K562 (cell line): ENCODE measurements around the gene LRMDA. TPM values are rescaled to one million over a fixed set of nuclear protein-coding genes. Genes with fewer than 3 reads are reported as not detected.

Experiments used
- ATAC-seq: fragments of 200-7000 bp; cut with Tn5 transposase; 3 replicates; pipeline ENCODE4 v1.9.1; 2020; ENCODE audit warnings: moderate library complexity
- BruUV-seq: library from RNA; stranded (reverse); fragments of 400-500 nt; replicated peaks from 2 replicates; lab custom pipeline; 2021; lab: Mats Ljungman, UMichigan
- CTCF ChIA-PET: fragments of 300-600 bp; formaldehyde crosslinking; extraction: SDS; loops from one replicate; lab custom pipeline; 2021; ENCODE audit warnings: low intra/inter-chr PET ratio; lab: Yijun Ruan, JAX
- POLR2A ChIA-PET: fragments of 300-600, 350-650 bp; sonication (Branson Sonifier 250); formaldehyde crosslinking; extraction: SDS; loops from one replicate; lab custom pipeline; 2021; ENCODE audit warnings: antibody characterized with exemption, inconsistent platforms; lab: Yijun Ruan, JAX
- DNase-seq, 4 experiments: peaks; one replicate each; pipeline versions ENCODE4 v3.0.0 to v3.0.0-alpha.2; 2011 to 2018; ENCODE audit warnings: low spot score in 3 of 4, mixed read lengths in 3 of 4; ENCODE audit errors: extremely low read depth in 1 of 4
- FAIRE-seq: peaks from 2 replicates; lab custom pipeline; 2011; peaks lifted over from hg19 to GRCh38; lab: Jason Lieb, UNC
- H2AFZ ChIP-seq: 2 replicates; pipeline ENCODE4 v1.6.0; 2011; ENCODE audit warnings: low read depth, low read length, control low read depth, inconsistent platforms
- H3K27ac ChIP-seq: fragments of 200-600 bp; 3 replicates; pipeline ENCODE4 v1.8.0; 2011; ENCODE audit warnings: low read depth, mild to moderate bottlenecking, control low read depth, inconsistent platforms, low read length, moderate library complexity, mixed read lengths; ENCODE audit errors: extremely low read depth
- H3K27me3 ChIP-seq, 2 experiments: fragments of 300-600 bp in 1 of 2; 2 replicates in 1 of 2; 3 replicates in 1 of 2; pipeline versions ENCODE4 v1.6.0 to v1.8.0; 2011; ENCODE audit warnings: inconsistent platforms in 2 of 2, low read length in 2 of 2, mild to moderate bottlenecking in 1 of 2, mixed read lengths in 1 of 2, moderate library complexity in 1 of 2; ENCODE audit not compliant: control insufficient read depth in 2 of 2, insufficient read depth in 2 of 2
- H3K36me3 ChIP-seq: fragments of 300-600 bp; 3 replicates; pipeline ENCODE4 v1.8.0; 2011; ENCODE audit warnings: mild to moderate bottlenecking, low read length, inconsistent platforms; ENCODE audit not compliant: control insufficient read depth, insufficient read depth
- H3K4me1 ChIP-seq, 2 experiments: fragments of 200-600 bp in 1 of 2; replicated peaks in 1 of 2; 2 replicates in 1 of 2; 3 replicates in 1 of 2; pipeline versions ENCODE4 v1.5.1 to v1.8.0; 2011; ENCODE audit warnings: inconsistent platforms in 2 of 2, low read length in 2 of 2, mild to moderate bottlenecking in 1 of 2, mixed read lengths in 1 of 2, moderate library complexity in 1 of 2; ENCODE audit not compliant: control insufficient read depth in 2 of 2, insufficient read depth in 2 of 2
- H3K4me2 ChIP-seq: 2 replicates; pipeline ENCODE4 v1.6.1; 2011; ENCODE audit warnings: low read length, control low read depth, inconsistent platforms, mixed read lengths; ENCODE audit not compliant: insufficient read depth
- H3K4me3 ChIP-seq: fragments of 200-600 bp; sonication (generic), shearing (Covaris generic); 2 replicates; pipeline ENCODE4 v1.5.1; 2016; ENCODE audit warnings: control low read depth, inconsistent platforms
- H3K79me2 ChIP-seq: fragments of 200-600 bp; 3 replicates; pipeline ENCODE4 v1.8.0; 2011; ENCODE audit warnings: low read length, inconsistent platforms; ENCODE audit not compliant: control insufficient read depth, insufficient read depth
- H3K9ac ChIP-seq, 2 experiments: 2 replicates each; pipeline versions ENCODE4 v1.6.0 to v1.6.1; 2011; ENCODE audit warnings: low read depth in 2 of 2, low read length in 2 of 2, control low read depth in 1 of 2, inconsistent platforms in 1 of 2, mild to moderate bottlenecking in 1 of 2, mixed read lengths in 1 of 2; ENCODE audit not compliant: insufficient read depth in 1 of 2
- H3K9me1 ChIP-seq: one replicate; pipeline ENCODE4 v1.6.0; 2011; ENCODE audit warnings: inconsistent platforms, mild to moderate bottlenecking, low read length, moderate library complexity; ENCODE audit not compliant: control insufficient read depth, insufficient read depth
- H3K9me3 ChIP-seq: replicated peaks from 2 replicates; pipeline ENCODE4 v1.5.1; 2011; ENCODE audit warnings: low read depth, low read length, inconsistent platforms; ENCODE audit not compliant: control insufficient read depth, insufficient read depth
- H4K20me1 ChIP-seq: replicated peaks from 2 replicates; pipeline ENCODE4 v1.6.1; 2011; ENCODE audit warnings: low read length, inconsistent platforms, mixed read lengths; ENCODE audit not compliant: control insufficient read depth, insufficient read depth
- ATF7 ChIP-seq: fragments of 450-650 bp; IDR thresholded peaks from 2 replicates; pipeline ENCODE4 v1.7.1; 2014; ENCODE audit warnings: mild to moderate bottlenecking, moderate library complexity
- CHD1 ChIP-seq: fragments of 200-600 bp; sonication (generic); IDR thresholded peaks from one replicate; pipeline ENCODE4 v1.6.1; 2012; ENCODE audit warnings: mild to moderate bottlenecking, moderate library complexity, low read length, inconsistent platforms
- KLF10 ChIP-seq: fragments of 250-450 bp; sonication (Bioruptor Pico); IDR thresholded peaks from 2 replicates; pipeline ENCODE4 v1.6.1; 2021; ENCODE audit warnings: matching md5 sums
- PCBP1 ChIP-seq: fragments of 200-400 bp; formaldehyde crosslinking; IDR thresholded peaks from 2 replicates; pipeline ENCODE4 v1.6.1; 2018; ENCODE audit warnings: mild to moderate bottlenecking, low read depth, low read length; ENCODE audit not compliant: poor library complexity, severe bottlenecking
- SMAD3 ChIP-seq: fragments of 450-650 bp; formaldehyde crosslinking; conservative IDR thresholded peaks from 2 replicates; pipeline ENCODE4 v1.4.0; 2020; ENCODE audit warnings: mild to moderate bottlenecking
- SREBF2 ChIP-seq: sonication (generic); formaldehyde crosslinking; IDR thresholded peaks from 2 replicates; pipeline ENCODE4 v1.4.0; 2020; ENCODE audit warnings: mild to moderate bottlenecking, missing genetic modification reagents
- TGIF2 ChIP-seq: sonication (generic); formaldehyde crosslinking; IDR thresholded peaks from 2 replicates; pipeline ENCODE4 v1.8.1; 2022; ENCODE audit warnings: mild to moderate bottlenecking, missing genetic modification reagents, moderate library complexity
- ZBED1 ChIP-seq: IDR thresholded peaks from 2 replicates; pipeline ENCODE4 v1.6.1; 2014
- ZNF174 ChIP-seq: fragments of 250-450 bp; sonication (Bioruptor Pico); IDR thresholded peaks from 2 replicates; pipeline ENCODE4 v1.4.0; 2020; ENCODE audit warnings: mild to moderate bottlenecking
- ZNF507 ChIP-seq: conservative IDR thresholded peaks from 2 replicates; pipeline ENCODE4 v1.6.1; 2017; ENCODE audit warnings: missing genetic modification characterization, missing compliant biosample characterization
- ZNF589 ChIP-seq: fragments of 200-800 bp; sonication (Bioruptor generic); IDR thresholded peaks from 2 replicates; pipeline ENCODE4 v1.6.1; 2016; ENCODE audit warnings: low read depth, missing genetic modification characterization, missing compliant biosample characterization
- WGBS: fragments of 100-300 bp; shearing (Covaris generic); methylation state at CpG from one replicate; pipeline ENCODE4 v1.1.6; 2016; ENCODE audit warnings: low coverage, mixed read lengths; ENCODE audit not compliant: insufficient coverage; ENCODE audit errors: missing lambda C conversion rate; 5-methylcytosine and 5-hydroxymethylcytosine counted together
- in situ Hi-C: fragments of 300-500 bp; cut with MboI; formaldehyde crosslinking; loops from 4 replicates; pipeline ENCODE4 v1.15.0; 2018; ENCODE audit warnings: inconsistent platforms, mixed read lengths
- intact Hi-C: fragments of 100-400 bp; cut with micrococcal nuclease; formaldehyde crosslinking; loops from 2 replicates; pipeline ENCODE4 v1.14.2; 2022
- polyA plus RNA-seq, 8 experiments: library from polyadenylated mRNA; depleted of rRNA in 4 of 8; stranded (reverse) in 5 of 8; unstranded in 3 of 8; fragments of >200 nt; fragmentation: Nextera tagmentation in 2 of 8; fragmentation: Illumina TruSeq in 1 of 8; extraction: Ambion mirVana in 2 of 8; extraction: Trizol in 1 of 8; gene quantifications; 2 replicates each; pipeline versions ENCODE4 v1.2.1 to v1.2.3, GENCODE V29; 2011 to 2014; ENCODE audit warnings: inconsistent platforms in 1 of 8, missing spikeins in 1 of 8
- total RNA-seq, 7 experiments: library from RNA; depleted of rRNA in 6 of 7; stranded (reverse); fragments of >200 nt in 6 of 7; fragmentation: Illumina TruSeq in 2 of 7; extraction: Trizol in 2 of 7; gene quantifications; 2 replicates each; pipeline versions ENCODE4 v1.2.1 to v1.2.3, GENCODE V29; 2011 to 2021; ENCODE audit warnings: low replicate concordance in 1 of 7
- TF ChIP-seq, protein P1 (sequence below): fragments of 450-650 bp; IDR thresholded peaks from 2 replicates; pipeline ENCODE4 v1.6.1; 2016; ENCODE audit warnings: missing biosample characterization, missing genetic modification characterization
- TF ChIP-seq, protein P2 (sequence below): fragments of 250-450 bp; sonication (Bioruptor Pico); IDR thresholded peaks from 2 replicates; pipeline ENCODE4 v1.4.0; 2020; ENCODE audit warnings: mild to moderate bottlenecking, moderate library complexity, borderline replicate concordance

The LRMDA gene
- total and polyA plus RNA-seq, 9 of the 15 experiments (the other 6 are each of a cell fraction or from before 2014, with no cell fraction given) = 0.25 TPM; not detected in 8

DNA sequence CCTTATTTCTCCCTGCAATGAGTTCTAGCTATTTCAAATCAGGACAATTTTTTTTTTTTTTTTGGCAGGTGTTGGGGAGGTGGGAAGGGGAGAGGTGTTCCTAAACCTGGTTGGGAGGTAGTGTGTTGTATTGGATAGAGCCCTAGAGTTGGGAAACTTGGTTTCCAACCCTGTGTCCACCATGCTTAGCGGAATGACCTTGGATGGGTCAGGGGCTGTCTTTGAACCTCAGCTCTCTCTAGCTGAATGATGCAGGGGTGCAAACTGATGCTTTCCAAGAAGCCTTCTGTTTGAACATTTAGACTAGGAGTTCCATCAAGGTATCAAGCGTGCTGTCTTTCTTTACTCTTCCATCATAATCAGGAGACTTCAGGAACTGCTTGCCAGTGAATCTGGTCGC lies 332.2 kb downstream of the LRMDA start:
- Histone ChIP-seq H3K36me3 (no peaks in the 10 kb centered on the region), H3K9me3 (no peaks in the 10 kb centered on the region), H3K27ac (no peak overlapping the region), H3K79me2 (no peaks in the 10 kb centered on the region), H3K4me1 (no peaks in the 10 kb centered on the region), H3K4me3 (no peak overlapping the region), H3K27me3 (no peaks in the 10 kb centered on the region), H3K9ac (no peak overlapping the region), H2AFZ (no peak overlapping the region), H3K9me1 (no peaks in the 10 kb centered on the region), H4K20me1 (no peaks in the 10 kb centered on the region), H3K4me2 (no peak overlapping the region)
- WGBS = 0% methylated on average over 3 of the region's 3 CpGs
- no peak for TF ChIP-seq CHD1
- no peak for TF ChIP-seq TGIF2
- in situ Hi-C loops (no loop called here), intact Hi-C loops (no loop called here)
- POLR2A ChIA-PET = interaction anchor here (0.6 to 1.5 kb wide), 2 partner anchors 9 to 59 kb away, joined by 3 to 4 read pairs; no protein-coding TSS in a partner anchor
- DNase-seq (no peak), ATAC-seq (no peak), FAIRE-seq (no peak)
- no TSS peak for BruUV-seq
- CTCF ChIA-PET = no interaction called here

DNA sequence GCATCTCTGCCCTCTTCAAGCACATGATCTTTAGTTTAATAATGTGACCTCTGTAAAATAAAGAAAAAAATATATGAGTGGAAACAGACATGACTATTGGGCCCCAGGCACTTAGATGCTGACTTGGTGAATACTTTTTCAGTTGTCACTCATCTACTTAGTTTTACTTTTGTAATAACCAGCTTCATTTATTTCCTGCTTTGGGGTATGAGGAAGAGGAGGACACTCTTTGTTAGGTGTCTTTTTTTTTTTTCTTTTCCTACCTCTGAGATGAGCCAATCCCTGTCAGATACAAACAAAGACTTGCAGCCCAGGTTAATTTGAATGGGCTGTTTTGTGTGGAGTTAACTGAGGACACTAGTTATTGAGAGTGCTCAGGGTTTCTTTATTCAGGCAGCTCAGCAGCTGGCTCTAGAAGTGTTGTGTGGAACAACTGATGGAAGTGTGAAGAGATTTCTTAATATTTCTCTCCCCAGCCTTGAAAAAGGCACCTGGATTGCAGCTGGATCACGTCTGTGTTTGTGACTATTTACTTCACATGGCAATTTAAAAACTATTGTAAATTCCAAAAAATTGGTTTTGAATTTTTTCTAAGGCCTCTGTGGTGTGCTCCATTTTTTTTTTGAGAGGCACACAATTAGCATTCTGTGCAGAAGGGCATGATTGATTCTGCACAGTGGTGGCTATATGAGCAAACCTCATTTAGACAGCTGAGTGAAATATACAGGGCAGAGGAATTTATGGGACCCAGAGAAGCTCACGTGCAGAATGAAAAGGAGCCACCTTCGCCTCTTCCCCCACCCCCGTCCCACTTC lies 333.8 kb downstream of the LRMDA start:
- Histone ChIP-seq H3K4me1 (no peaks in the 10 kb centered on the region), H3K4me2 (no peak overlapping the region), H3K27me3 (no peaks in the 10 kb centered on the region), H3K36me3 (no peaks in the 10 kb centered on the region), H3K27ac (no peak overlapping the region), H3K9me1 (no peaks in the 10 kb centered on the region), H3K79me2 (no peaks in the 10 kb centered on the region), H3K4me3 (no peak overlapping the region), H4K20me1 (no peaks in the 10 kb centered on the region), H2AFZ (no peak overlapping the region), H3K9ac (no peak overlapping the region), H3K9me3 (no peaks in the 10 kb centered on the region)
- 0% methylated on average over 4 of the region's 4 CpGs for WGBS
- ChIA-PET CTCF (no interaction called here), POLR2A (interaction anchor here (1.0 to 1.5 kb wide), 2 partner anchors 8 to 10 kb away, joined by 3 to 4 read pairs; no protein-coding TSS in a partner anchor)
- no peak for DNase-seq
- intact Hi-C loops (no loop called here), in situ Hi-C loops (no loop called here)
- no peak for TF ChIP-seq PCBP1
- no peak for TF ChIP-seq KLF10 (CRISPR knock-in tag)
- TF ChIP-seq ZNF589 (CRISPR knock-in tag) = no peak
- no peak for TF ChIP-seq SREBF2
- TF ChIP-seq, protein P1, sequence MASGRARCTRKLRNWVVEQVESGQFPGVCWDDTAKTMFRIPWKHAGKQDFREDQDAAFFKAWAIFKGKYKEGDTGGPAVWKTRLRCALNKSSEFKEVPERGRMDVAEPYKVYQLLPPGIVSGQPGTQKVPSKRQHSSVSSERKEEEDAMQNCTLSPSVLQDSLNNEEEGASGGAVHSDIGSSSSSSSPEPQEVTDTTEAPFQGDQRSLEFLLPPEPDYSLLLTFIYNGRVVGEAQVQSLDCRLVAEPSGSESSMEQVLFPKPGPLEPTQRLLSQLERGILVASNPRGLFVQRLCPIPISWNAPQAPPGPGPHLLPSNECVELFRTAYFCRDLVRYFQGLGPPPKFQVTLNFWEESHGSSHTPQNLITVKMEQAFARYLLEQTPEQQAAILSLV (tag) = no peak
- TF ChIP-seq ATF7 = no peak
- TF ChIP-seq SMAD3 = no peak
- TF ChIP-seq, protein P2, sequence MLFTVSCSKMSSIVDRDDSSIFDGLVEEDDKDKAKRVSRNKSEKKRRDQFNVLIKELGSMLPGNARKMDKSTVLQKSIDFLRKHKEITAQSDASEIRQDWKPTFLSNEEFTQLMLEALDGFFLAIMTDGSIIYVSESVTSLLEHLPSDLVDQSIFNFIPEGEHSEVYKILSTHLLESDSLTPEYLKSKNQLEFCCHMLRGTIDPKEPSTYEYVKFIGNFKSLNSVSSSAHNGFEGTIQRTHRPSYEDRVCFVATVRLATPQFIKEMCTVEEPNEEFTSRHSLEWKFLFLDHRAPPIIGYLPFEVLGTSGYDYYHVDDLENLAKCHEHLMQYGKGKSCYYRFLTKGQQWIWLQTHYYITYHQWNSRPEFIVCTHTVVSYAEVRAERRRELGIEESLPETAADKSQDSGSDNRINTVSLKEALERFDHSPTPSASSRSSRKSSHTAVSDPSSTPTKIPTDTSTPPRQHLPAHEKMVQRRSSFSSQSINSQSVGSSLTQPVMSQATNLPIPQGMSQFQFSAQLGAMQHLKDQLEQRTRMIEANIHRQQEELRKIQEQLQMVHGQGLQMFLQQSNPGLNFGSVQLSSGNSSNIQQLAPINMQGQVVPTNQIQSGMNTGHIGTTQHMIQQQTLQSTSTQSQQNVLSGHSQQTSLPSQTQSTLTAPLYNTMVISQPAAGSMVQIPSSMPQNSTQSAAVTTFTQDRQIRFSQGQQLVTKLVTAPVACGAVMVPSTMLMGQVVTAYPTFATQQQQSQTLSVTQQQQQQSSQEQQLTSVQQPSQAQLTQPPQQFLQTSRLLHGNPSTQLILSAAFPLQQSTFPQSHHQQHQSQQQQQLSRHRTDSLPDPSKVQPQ = no peak
- no peak for TF ChIP-seq ZNF507 (tag)
- TF ChIP-seq ZNF174 (CRISPR knock-in tag) = no peak
- TF ChIP-seq ZBED1 = no peak
- no TSS peak for BruUV-seq
- no peak for FAIRE-seq
- no peak for ATAC-seq
